ENCODE measurements around the gene ATP10B.
"Not testable (repeated sequence)": the region's sequence is repeated elsewhere in the genome, so short reads cannot be mapped to it uniquely, and the experiment has no call there.

The ATP10B gene

DNA sequence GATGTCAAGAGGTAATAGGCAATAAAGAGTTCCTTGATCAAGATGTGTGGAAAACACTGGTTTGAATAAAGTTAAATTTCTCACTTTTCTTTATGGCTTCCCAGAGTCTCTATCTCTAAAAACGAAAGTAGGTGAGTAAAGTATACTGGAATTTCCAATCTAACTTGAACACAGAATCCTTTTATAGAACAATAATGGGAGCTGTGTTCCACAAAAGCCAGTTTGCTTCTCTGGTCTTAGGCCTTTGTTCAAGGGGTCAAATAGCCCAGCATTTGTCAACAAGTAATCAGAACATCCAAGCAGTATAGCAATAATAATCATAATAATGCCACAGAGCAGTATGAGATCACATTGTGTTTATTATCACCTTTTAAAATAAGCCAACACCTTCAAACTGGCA, 20.2 kb downstream of the ATP10B start:
- no peak for DNase-seq (ENCODE audit: low read depth)

DNA sequence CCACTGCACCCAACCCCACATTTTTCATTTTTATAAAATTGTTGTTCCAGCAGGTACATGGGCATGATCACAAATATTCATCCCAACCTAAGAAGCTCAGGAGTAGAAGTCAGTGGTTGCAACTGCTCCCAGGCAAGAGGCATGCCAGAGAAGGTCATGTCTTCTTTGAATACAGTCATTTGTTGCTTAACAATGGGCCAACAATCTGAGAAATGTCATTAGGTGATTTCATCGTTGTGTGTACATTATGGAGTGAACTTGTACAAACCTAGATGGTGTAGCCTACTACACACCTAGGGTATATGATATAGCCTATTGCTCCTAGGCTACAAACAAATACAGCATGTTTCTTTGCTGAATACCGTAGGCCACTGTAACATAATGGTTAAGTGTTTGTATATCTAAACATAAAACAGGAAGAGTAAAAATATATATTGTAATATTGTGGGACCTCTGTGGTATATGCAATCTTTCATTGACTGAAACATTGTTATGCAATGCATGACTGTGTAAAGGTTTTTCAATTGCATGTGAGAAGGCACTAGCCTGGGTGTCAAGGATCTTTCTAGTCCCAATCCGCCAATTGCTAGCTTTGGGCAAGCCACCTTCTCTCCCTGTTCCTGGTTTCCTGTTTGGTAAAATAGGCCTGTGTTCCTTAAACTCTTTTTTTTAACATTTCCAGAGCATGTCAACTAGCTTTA, 27.6 kb downstream of the ATP10B start:
- DNase-seq (ENCODE audit: low read depth): no peak

DNA sequence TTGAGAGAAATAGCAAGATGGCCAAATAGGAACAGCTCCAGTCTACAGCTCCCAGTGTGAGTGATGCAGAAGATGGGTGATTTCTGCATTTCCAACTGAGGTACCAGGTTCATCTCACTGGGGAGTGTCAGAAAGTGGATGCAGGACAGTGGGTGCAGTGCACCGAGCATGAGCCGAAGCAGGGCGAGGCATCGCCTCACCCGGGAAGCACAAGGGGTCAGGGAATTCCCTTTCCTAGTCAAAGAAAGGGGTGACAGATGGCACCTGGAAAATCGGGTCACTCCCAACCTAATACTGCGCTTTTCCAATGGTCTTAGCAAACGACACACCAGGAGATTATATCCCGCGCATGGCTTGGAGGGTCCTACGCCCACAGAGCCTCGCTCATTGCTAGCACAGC, 39.0 kb downstream of the ATP10B start:
- not testable (repeated sequence) for DNase-seq (ENCODE audit: low read depth)

DNA sequence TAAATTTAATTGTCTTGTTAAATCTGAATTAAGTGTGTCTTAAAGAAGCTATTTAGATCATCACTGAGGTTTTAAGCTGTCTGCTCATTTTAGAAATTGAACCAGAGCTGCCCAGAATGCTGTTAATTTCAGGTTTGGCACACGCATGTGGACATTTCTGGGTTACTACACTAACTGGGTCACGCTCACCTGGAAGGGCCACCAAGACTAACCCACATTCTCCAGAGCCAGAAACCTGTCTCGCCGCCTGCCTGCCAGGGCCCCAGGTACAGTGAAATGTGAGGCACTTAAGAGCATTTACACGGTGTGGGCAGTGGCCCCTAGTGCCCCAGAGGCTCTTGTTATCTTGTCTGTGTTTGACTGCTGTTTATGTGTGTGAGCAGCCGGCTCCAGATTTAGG, 46.6 kb downstream of the ATP10B start:
- DNase-seq (ENCODE audit: low read depth): no peak

DNA sequence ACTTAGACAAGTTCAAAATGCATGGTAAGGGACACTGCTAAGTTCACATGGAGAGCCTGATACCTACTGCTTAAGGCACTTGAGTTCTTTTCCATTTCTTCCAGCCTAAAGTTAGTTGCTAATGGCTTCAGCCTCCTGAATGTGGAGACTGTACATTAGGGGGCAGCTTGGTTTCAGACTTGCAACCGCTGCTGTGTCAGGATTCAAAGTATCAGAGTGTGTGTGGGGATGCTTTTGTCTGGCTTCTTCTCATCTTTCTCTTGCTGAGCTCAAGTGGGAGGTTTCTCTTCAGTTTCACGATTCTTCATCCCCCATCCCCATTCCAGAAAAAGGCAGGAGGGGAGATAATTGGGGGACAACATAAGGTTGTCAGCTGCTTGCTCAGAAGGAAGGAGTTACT, 49.4 kb downstream of the ATP10B start:
- no peak for DNase-seq (ENCODE audit: low read depth)

DNA sequence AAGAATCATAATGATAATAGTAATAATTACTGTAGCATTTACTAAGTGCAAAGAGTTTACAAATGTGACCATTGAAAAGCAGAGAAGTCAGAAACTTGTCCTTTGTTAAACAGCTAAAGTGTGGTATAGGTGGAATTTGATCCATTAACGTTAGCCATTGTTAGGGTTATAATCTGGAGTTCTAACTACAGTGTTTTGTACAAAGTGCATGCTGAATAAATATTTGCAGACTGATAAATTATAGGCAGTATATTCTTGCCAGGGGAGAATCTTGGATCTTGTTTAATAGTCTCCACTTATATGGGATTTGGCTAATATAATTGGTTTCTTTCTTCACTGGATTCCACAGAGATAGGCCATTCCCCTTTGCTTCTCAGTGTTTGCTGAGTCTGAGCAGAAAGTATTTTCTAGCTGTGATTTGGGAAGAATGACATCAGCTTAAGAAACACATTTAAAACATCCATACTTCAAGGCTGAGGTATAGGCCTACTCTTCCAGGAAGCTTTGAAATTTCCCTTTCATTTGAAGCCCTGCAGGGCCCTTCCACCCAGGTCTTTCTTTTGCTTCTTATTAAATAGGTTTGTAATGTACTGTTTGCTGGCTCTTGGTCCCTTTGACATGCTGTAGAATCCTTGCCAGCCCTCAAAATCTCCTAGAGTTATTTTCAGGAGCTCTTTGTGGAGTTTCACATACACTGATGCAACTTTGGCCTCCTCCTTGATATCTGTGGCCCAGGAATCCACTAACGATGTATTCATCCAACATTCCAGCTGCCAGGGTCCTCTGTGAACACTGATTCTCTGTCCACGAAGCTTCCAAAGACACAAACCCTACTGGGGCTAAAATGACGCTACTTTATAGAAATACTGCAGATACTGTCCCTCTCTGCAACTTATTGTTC, 51.4 kb downstream of the ATP10B start:
- DNase-seq (ENCODE audit: low read depth): no peak

DNA sequence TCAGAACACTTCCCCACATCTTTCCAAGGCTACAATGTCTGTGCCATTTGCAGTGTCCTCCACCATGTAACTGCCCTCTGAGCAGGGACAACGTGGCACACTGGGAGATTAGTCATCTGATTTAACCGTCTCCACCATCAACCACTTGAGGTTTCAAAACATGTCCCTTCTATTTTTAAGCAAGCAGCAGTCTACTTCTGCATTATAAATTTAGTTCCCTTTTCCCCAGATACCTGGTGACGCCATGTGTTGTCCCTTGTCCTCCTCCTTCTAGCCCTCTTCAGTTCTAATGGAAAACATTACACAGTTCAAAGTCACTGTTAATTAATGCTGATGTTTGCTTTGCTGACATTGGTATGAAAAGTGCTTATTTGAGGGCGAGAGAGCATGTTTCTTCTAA, 52.8 kb downstream of the ATP10B start:
- DNase-seq (ENCODE audit: low read depth): no peak

DNA sequence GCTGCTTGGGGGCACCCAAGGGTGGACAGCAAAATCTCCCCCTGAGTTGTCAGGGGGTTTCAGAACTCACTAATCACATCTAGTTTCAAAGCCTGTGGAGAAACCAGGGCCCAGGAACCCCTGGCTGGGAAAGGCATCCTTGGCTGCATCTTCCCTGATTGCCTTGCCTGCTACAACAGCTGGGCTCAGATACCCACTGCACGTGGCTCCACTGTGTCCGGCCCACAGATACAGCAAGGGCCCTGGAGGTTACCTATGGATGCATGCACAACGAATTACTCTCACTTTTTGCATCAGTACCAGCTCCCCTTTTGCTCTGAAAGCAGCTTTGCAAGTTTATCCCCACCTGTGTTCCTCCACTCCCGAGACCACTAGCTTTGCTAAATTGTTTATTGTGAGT, 55.0 kb downstream of the ATP10B start:
- no peak for DNase-seq (ENCODE audit: low read depth)

DNA sequence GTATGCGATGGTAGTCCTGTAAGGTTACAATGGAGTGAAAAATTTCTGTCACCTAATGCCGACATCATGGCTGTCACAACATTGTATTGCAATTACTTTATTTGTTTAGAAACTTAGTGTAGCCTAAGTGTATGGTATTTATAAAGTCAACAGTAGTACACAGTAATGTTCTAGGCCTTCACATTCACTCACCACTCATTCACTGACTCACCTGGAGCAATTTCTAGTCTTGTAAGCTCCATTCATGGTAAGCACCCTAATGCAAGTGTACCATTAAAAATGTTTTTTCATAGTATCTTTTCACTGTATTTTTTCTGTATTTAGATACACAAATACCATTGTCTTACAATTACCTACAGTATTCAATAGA, 58.5 kb downstream of the ATP10B start:
- no peak for DNase-seq (ENCODE audit: low read depth)

DNA sequence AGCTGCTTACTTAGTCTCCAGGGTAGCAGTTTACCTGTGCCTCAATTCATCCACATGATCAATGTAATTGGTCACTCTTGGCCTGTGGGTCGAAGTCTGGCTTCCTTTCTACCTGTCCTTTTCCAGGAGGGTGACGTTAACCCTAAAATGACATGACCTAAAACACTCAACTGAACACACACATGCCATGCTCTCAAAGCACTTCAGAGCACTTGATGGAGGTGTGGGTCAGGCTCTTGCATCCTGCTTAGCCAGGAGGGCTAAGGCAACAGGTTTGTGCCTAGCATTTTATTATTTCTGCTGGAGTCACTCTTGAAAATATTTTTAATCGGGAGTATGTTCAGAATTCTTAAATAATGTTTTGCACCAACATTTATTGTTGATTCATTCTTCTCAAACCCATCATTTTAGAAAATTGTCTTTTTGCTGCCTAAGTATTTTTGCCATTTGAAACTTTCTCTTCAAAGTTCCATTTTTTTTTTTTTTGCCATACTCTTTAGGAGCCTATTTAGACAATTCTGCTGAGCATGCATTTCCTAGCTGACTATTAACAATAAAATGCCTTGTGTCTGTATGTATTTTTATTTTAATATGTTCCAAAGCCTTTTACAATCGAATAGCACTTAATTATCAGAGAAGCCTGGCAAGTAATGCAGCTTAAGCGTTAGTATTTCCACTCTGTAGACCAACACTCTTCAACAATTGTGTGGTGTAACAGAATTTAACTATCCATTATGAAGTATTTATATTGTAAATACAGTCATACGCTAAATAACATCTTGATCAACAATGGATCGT, 59.1 kb downstream of the ATP10B start:
- no peak for DNase-seq (ENCODE audit: low read depth)

DNA sequence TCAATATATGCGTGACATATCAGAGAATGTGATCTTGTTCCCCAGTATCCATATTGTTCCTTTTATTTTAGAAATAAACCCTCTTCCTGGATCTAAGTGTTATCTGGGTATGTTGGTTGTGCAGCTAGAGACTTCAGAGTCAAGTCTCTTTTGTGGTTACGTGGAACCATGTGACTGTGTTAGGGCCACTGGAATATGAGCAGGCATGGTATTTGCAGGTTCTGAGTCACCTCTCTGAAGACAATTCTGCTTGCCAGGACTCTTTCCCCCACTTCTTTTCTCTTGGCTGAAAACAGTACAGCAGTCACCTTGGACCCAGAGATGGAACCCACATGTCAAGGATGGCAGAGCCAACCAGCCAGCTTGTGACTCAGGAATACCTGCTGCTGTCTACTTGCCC, 59.7 kb downstream of the ATP10B start:
- no peak for DNase-seq (ENCODE audit: low read depth)

DNA sequence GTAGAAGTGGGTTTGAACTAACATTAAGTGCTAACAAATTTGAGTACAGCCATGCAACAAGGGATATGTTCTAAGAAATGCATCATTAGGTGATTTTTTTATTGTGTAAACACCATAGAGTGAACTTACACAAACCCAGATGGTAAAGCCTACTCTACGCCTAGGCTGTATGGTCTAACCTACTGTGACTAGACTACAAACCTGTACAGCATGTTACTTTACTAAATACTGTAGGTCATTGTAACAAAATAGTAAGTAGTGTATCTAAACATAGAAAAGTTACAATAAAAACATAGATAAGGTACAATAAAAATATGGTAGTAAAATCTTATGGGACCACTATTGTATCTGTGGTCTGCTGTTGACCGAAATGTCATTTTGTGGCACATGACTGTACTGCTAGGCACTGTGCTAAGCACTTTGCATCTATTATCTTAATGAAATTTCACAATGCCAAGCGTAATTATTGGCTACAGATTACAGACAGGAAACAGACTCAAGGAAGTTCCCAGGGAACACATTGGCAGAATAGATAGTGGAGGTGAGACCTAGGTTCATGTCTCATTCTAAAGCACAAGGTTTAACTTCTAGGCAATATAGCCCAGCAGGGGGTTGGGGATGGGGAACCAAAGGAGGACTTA, 62.7 kb downstream of the ATP10B start:
- DNase-seq (ENCODE audit: low read depth): no peak

DNA sequence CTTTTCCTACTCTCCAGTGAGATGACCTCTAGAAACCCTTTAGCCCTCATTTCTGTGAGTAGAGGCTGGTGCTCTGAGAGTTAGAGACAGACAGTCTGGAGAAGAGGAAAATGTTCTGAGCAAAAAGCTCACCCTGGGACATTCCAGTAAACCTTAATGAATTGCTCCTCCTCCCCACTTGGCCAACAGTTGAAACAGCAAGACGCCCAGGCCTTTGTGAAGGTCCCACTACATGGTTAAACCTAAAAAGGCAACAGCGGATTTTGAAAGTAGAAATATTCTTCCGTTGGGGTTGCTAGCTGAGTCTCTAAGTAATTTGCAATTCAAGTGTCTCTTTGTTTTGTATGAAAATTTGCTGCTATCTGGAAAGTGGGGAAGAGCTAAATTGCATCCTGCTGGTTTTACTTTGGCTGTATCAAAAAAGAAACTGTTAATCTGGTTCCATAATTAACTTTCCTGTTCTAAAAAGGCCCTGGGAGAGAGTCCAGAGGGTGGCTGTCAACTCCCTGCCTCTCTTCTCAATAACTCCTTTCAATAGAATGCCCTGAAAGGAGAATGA, 63.8 kb downstream of the ATP10B start:
- no peak for DNase-seq (ENCODE audit: low read depth)

DNA sequence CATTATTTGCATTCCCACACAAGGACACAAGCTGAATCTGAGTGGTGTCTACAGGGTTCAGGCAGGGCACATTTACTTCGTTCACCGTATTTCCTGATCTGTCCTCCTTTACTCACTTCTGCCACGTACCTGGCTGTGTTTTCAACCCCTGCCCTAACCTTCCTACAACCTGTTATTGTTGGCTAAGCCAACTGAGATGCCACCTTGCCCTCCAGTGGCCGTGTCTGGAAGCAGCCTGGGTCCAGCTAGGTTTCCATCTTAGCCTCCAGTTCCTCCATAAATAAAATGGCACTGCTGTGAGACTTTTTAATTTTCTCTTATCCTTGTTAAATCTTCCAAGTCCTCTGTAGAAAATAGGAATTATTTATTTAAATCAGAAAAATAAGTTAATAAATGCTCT, 64.8 kb downstream of the ATP10B start:
- DNase-seq (ENCODE audit: low read depth): no peak

DNA sequence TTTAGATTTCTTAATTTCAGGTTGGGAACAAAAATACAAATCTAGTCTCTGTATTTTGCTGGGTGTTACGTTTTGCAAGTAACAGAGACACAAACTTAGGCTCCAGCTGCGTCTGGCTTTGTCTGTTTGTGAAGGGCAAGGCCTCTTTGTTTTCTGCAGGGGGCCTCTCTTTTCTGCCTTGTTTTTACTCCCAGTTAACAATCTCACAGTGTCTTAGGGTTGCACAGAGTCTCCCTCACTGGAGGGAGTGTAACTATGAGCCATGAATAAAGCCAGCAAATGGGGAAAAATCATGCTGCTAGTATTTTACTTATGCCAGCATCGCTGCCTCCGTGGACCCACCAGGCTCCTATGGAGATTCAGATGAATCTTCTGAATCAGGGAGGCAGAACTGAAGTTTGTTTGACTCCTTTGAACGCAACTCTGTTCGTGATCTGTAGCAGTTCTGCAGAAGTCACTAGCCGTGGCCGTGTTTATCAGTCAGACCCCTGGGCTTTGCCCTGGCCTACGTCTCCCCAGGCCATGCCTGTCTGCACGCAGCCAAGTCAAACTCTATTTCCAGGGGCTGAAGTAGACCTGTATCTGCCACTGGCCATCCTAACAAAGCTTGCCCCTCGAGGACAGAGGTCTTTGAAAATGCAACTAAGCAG, 77.2 kb downstream of the ATP10B start:
- no peak for DNase-seq (ENCODE audit: low read depth)

DNA sequence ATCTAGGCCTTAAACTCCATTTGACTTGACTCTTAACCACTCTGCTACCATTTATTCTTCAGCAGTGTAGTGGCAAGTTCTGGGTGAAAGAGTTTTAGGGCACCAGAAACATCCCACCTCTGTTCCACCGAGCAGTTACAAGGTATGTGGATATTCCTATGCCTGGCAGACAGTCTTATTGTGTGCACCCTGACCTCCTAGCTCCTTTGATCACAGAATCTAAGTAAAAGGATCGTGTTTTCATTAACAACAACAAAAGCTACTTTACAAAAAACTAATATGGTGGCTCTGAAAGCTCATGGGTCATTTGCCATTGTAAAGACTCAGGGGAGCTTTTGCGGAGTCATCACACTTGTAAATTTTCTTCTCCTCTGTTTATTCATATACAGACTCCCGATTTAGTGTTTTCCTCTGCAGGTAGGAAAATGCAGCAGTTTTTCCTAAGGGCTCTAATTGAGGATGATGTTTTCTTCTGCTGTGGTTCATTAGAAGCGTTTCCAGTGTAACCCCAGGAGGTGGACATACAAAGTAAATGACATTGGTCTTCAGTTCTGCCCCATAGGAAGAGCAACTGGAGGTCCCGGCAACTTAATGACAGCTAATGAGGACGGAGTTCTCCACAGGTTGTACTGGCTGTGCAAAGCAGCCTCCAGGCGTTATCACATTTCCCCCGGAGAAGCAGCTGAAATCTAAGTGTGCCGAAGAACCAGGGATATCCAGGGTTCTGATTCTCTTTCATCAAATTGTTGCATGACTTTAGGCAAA, 78.2 kb downstream of the ATP10B start:
- DNase-seq (ENCODE audit: low read depth): no peak

DNA sequence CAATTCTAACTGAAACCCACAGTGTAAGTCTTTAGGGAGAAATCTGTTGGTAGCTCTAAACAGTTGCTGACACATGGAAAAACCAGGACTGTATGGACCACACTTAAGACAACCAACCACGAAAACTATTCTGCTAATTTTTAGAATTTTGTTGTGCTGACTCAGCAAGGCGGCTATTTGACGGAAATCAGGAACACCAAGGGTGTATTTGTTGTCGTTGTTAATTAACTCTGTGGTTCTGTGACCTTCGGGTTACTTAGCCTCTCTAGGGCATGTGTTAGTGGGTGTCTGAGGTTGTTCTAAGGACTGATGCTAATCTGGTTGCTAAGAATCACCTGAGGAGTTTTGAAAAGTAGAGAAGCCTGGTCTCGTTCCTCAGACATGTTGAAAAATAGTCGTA, 79.2 kb downstream of the ATP10B start:
- DNase-seq (ENCODE audit: low read depth): no peak

DNA sequence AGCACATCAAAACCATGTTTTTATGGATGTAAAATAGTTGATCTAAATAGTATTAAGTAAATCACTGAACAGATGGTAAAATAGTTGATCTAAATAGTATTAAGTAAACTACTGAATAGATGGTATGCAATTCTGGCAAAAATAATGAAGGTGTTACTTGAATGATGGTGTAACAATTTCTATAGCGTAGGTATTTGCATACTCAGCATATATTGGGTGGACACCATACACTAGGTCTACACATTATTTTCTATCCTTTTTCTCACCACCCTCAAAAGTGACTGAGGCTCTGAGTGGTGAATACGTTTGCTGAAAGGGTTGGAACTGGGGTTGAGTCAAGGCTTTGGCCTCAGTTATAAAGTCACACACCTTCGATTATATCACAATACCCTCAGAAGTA, 81.3 kb downstream of the ATP10B start:
- DNase-seq (ENCODE audit: low read depth): no peak

DNA sequence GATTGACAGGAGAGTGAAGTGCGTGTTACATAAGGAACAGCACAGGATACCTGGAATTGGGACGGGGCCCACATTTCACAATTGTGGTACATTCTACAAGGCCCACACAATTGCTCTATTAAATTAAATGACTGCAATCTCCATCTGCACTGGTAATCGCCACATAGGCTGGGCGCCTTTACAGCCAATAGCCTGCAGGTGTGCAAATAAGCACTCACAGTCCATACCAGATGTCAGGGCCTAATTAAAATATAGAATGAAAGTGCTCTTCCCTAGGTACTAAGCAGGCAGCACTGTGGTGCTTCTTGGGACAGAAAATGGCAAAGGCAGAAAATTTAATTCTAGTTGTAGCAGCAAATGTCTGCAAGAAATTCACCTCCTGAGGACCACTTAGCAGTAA, 82.7 kb downstream of the ATP10B start:
- DNase-seq (ENCODE audit: low read depth): no peak

DNA sequence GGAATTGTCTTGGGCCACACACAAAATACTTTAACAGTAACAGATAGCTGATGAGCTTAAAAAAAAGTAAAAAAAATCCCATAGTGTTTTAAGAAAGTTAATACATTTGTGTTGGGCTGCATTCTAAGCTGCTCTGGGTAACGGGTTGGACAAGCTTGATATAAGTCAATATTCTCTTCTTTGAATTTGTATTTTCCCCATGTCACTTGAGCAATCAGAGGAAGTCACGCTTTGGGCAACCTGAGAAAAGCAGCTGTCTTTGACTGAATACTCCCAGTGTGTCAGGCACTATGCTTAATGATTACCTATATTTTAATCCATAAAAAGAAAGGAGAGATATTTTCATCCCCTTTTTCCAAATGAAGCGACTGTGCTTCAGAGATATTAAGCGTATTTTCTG, 84.9 kb downstream of the ATP10B start:
- no peak for DNase-seq (ENCODE audit: low read depth)

DNA sequence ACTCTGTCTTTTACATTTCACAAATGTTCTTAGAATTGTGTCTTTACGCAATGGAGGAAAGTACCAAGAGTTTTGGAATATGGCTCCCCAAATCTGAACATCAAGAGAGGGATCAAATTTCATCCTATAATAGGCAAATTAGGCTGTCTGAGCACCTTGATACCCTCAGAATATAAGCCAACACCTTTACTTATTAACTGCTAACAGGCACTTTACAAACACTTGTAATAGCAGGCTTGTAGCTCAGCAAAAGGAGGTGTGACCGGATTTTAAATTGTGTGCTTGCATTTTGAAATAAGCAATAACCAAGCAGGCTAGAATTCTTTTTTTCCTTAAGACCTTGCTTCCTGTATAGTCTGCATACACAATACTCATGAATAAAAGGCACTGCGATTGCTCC, 92.0 kb downstream of the ATP10B start:
- no peak for DNase-seq (ENCODE audit: low read depth)

Data from stimulated activated CD8-positive, alpha-beta memory T cell treated with anti-CD3 and anti-CD28 coated beads, Interleukin-12 subunit alpha, Interleukin-12 subunit beta, amount 100 ng/mL, for 1 hour (primary cell).